ENCODE data around the gene CFAP58.

Gene CFAP58

GRCh38 chr10:104321725-104322415, 31.8 kb upstream of the CFAP58 start:
- DNase-seq (ENCODE audit: low read depth in 1 of 2, low spot score in 1 of 2), result no peak

GRCh38 chr10:104322416-104322782, 31.2 kb upstream of the CFAP58 start:
- no peak for DNase-seq (ENCODE audit: low read depth in 1 of 2, low spot score in 1 of 2)

- DNase-seq (ENCODE audit: low read depth in 1 of 2, low spot score in 1 of 2), result no peak
Measured at GRCh38 chr10:104323085-104323484, 30.5 kb upstream of the CFAP58 start.

GRCh38 chr10:104323760-104324201, 29.9 kb upstream of the CFAP58 start:
- DNase-seq (ENCODE audit: low read depth in 1 of 2, low spot score in 1 of 2), result no peak

- DNase-seq (ENCODE audit: low read depth in 1 of 2, low spot score in 1 of 2), result no peak
Measured at GRCh38 chr10:104324221-104324686, 29.4 kb upstream of the CFAP58 start.

GRCh38 chr10:104324931-104325330, 28.7 kb upstream of the CFAP58 start:
- no peak for DNase-seq (ENCODE audit: low read depth in 1 of 2, low spot score in 1 of 2)

GRCh38 chr10:104325436-104326435, 27.9 kb upstream of the CFAP58 start:
- no peak for DNase-seq (ENCODE audit: low read depth in 1 of 2, low spot score in 1 of 2)

GRCh38 chr10:104326991-104327610, 26.5 kb upstream of the CFAP58 start:
- no peak for DNase-seq (ENCODE audit: low read depth in 1 of 2, low spot score in 1 of 2)

GRCh38 chr10:104327745-104328645, 25.6 kb upstream of the CFAP58 start:
- DNase-seq (ENCODE audit: low read depth in 1 of 2, low spot score in 1 of 2), result no peak

GRCh38 chr10:104328646-104328895, 25.1 kb upstream of the CFAP58 start:
- no peak for DNase-seq (ENCODE audit: low read depth in 1 of 2, low spot score in 1 of 2)

GRCh38 chr10:104328896-104329710, 24.5 kb upstream of the CFAP58 start:
- DNase-seq (ENCODE audit: low read depth in 1 of 2, low spot score in 1 of 2), result peak; percentile 55 to 76

- DNase-seq (ENCODE audit: low read depth in 1 of 2, low spot score in 1 of 2), result no peak
Measured at GRCh38 chr10:104329735-104330134, 23.9 kb upstream of the CFAP58 start.

- DNase-seq (ENCODE audit: low read depth in 1 of 2, low spot score in 1 of 2), result no peak
Measured at GRCh38 chr10:104330168-104331110, 23.2 kb upstream of the CFAP58 start.

- no peak for DNase-seq (ENCODE audit: low read depth in 1 of 2, low spot score in 1 of 2)
Measured at GRCh38 chr10:104331208-104331838, 22.3 kb upstream of the CFAP58 start.

- no peak for DNase-seq (ENCODE audit: low read depth in 1 of 2, low spot score in 1 of 2)
Measured at GRCh38 chr10:104332243-104333031, 21.2 kb upstream of the CFAP58 start.

GRCh38 chr10:104333032-104333727, 20.5 kb upstream of the CFAP58 start:
- no peak for DNase-seq (ENCODE audit: low read depth in 1 of 2, low spot score in 1 of 2)
